HG03139 (cell line): ENCODE measurements around the gene EVL.
"Not testable (repeated sequence)": the region's sequence is repeated elsewhere in the genome, so short reads cannot be mapped to it uniquely, and the experiment has no call there.

Source experiments
- ATAC-seq: cut with Tn5 transposase; IDR thresholded peaks from one replicate; pipeline ENCODE4 v1.9.1; 2021; ENCODE audit not compliant: unreplicated experiment

The EVL gene

DNA sequence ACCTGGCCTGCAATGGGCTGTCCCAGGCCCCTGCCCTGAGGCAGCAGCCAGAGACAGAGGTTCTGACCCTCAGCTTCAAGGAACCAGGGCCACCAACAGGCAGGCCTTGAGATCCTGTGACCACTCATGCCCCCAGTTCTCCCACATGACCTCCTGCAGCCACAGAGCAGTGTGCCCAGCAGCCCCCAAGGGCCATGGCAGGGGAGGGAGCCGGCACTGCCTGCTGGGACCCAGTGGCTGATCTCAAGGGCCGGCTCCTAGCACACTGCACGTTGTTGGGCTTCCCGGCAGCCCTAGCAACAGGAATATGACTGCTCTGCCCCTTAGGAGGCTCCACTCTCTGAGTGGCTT is 79.4 kb downstream of the EVL start:
- ATAC-seq = no peak

DNA sequence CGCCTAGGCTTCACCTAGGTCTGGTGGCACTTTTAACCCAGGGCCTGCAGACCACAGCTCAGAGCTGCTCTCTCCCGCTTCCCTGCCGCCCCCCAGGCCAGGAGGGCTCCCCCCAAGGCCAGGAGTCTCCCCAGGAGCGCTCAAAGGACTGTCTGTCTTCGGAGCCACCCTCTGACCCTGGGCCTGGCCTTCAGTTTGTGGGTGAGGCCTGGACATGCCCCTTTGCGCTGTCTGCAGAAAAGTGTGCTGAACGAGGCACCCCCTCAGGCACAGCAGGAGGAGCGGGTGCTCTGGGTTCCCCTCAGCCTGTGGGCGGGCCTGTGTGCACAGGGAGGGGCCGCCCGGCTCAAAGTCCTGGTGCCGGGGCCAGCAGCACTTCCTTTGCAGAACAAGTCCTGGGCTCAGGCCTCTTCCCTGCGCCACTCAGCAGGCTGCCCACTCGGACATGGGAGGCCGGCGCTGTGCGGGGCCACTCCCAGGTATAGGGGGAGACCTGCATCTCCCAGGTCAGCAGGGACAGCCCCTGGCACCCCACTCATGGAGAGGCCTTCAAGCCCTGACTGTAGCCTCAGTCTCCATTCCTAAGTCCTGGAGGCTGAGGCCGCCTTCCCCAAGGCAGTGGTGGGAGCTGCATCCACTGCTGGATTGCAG is 79.9 kb downstream of the EVL start:
- ATAC-seq = no peak

DNA sequence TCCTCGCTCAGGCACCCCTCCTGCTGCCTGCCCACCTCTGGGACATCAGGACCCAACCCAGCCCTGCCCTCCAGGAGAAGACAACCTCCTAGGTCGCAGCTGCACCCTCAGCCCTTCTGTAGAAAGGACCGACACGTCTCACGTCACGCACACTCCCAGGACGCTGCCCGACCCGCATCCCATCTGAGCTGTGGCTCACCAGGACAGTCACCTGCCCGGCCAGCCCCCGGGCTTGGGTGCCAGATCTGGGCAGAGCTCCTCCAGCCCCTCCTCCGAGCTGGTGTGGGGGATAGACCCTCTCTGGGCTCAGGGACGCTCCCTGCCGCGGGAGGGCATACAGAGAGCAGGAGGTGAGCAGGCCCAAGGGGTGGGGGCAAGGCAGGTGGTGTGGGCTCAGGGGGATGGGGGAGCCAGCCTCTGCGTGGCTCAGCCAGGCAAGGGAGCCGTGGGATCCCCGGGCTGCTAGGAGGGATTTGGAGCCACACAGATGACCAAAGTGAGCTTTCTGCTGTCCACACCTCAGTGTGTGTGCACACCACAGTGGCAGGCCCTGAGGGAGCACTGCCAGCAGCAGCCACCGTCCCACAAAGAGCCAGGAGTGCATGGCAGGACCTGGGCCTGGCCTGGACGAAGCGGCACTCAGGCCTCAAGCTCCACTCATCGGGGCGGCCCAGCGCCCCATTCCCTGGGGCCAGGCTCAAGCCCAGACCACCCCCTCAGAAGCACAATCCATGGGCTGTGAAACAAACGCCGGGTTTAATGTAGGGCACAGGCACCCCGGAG is 80.7 kb downstream of the EVL start:
- ATAC-seq = no peak

DNA sequence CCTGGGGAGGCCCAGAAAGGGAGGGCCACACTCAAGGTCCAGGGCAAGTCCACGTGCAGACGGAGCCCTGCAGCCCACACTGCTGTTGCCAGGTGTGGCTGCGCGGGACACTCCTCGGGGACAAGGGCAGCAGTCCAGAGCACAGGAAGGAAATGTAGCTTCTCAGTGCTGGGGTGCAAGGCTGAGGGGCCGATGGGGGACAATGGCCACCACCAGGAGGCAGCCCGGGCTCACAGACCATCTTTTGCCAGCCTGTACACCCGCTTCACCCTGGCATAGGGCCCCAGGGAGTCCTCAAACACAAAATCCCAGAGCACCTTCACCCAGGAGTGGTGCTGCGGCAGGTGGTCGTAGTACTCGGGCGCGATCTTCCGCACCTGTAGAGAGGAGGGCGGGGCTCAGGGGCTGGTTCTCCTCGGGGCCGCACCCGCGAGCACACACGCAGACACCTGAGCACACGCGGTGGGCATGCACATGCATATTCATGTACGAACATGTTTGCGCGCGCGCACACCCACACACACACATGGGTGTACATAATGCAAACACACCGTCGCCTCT is 81.4 kb downstream of the EVL start:
- ATAC-seq = no peak

DNA sequence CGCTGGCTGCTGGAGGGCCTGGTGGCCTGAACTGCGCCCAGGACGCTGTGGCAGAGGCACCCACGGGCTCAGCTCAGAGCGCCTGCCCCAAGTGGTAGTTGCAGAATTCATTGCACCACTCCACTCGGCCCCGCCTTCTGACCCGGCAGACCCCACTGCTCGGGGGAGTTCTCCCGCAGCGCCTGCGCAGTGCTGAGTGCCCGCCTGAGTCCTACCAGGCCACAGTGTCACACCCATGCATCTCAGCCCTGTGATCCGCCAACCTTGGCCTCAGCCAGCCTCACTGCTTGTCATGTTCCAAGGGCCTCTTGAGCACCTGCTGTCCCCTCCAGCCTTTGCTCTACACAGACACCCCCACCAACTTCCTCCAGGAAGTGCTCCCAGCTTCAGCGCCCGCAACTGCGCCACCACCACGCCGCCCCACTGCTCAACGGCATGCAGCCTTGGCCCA is 82.0 kb downstream of the EVL start:
- no peak for ATAC-seq

DNA sequence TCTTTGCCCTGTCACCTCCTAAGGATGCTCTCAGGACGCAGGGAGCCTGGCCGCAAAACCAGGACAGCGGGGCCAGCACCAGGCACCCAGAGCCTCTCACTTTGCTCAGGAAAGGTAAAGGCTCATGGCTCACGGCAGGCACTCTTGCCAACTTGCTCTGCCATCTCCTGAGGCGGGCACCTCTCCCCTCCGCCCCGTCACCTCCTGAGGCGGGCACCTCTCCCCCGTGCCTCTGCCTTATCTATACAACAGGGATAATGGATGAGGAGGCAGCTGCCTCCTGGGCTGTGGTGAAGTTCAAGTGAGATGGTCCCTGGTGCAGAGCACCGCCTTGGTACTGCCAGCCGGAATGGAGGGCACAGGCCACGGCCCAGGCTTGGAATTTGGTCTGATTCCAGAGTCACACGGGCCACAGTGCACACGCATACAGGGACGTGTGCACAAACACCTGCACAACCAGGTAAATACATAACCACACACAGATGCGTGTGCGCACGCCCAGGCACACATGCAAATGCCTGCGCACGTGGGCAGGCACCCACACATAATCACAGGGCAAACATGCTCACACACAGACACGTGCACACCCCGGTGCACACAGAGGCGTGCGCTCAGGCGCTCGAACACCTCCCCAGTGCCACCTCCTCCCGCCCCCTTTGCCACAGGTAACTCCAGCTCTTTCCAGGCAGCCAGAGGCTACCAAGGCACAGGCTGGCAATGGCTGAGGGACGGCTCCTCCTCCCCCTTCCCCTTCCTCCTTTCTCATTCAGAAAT is 82.7 kb downstream of the EVL start:
- ATAC-seq = no peak

DNA sequence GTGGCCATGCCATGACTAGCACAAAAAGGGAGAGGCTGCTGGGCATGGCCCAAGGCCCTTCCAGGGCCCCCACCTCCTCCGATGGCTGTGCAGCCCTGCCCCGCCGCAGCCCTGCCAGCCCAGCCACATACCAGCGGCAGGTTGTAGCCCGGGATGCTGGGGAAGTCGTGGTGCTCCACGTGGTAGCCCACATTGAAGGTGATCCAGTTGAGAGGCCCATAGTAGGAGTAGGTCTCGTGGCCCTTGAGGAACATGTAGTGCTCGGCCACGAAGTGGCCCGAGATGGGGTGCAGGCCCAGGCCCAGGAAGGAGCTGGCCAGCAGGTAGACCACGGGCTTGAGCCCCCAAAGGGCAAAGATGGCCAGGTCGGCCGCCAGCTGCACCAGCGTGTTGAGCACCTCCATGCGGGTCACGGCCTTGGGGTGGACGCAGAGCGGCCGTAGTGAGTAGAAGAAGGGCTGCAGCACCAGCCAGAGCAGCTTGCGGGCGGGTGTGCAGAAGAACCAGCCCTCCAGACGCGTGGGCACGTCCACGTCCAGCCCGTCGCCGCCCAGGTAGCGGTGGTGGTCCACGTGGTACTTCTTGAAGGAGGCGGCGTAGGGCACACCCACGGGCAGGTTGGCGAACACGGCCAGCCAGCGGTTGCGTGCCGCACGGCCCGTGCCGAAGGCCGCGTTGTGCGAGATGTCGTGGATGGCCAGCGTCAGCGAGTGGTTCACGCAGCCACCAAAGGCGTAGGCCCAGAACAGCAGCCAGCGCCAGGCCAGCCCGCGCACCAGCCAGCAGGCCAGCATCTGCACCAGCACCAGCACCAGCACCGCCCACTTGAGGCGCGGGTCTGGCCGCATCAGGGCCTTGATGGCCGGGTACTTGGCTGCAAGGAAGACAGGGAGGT is 83.9 kb downstream of the EVL start:
- ATAC-seq = no peak

DNA sequence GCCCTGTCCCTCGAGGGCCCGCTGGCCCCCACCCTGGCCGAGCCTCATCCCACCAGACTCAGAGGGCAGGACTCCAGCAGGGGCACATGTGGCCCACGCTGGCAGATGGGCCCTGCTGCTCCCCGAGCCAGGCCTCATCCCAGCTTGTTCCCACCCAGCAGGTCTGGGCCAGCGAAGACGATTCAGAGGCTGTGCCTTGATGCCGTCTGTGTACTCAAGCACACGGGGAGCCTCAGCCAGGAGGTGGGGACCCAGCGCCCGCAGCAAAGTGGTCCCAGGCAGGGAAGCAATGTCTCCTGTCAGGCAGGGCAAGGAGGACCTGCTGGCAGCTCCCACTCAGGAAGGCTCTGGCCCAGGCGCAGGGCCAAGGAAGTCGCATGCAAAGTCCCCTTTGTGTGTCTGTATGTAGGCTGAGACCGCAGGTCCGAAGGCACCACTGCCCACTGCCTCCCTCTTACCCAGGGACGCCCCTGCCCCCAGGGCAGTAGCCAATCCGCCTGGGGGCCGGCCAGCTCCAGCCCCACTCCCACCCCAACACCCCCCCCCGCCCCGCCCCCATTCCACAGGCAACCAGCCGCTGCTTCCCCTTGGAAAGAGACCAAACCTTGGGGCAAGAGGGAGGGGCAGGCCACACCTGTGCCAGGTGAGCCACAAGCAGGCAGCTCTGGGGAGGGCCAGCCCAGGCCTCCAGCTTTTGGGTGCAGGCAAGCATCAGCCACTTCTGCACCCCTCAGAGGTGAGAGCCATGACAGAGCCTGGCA is 84.8 kb downstream of the EVL start:
- ATAC-seq = no peak

DNA sequence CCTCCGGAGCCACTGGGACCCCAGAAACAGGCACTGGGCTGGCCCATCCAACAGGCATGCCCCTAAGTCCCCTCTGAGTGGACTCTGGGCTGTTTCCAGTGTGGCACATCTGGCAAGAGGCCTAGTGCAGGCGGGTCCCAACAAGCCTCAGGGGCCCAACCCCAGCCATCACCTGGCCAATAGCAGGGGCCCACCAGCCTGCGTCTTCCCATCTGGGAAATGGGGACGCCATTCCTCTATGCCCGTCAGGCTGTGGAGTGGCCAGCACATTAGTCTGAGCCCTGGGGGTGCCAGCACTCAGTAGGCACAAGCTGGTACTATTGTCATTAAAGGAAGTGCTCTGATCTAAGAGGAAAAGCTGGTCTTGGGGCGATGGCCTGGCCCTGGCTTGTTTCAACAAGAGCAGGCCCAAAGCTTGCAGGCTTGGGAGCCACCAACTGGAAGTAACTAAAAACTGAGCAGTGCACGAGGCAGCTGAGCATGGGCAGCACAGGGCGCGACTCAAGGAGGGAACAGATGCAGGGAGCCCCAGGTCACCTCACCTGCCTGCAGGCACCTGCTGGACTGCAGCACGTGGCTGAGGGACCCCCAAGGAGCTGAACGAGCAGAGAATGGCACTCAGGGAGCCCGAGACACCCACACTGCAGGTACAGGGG is 85.8 kb downstream of the EVL start:
- no peak for ATAC-seq

DNA sequence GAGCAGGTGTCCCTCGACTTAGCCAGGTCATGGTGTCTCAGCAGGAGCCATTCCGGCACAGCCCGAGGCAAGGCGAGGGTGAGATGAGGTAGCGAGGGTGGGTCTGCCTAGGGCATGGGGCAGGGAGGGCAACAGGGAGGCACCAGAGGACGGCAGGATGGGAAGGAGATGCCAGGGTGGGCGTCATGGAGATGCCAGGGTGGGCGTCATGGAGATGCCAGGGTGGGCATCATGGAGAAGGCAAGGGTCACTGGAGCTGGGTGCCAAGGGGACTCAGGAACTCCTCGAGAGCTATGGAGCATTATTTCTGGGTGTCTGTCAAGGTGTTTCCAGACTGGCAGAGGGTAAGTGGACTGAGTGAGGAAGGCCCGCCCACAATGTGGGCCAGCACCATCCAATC is 86.9 kb downstream of the EVL start:
- ATAC-seq = no peak

DNA sequence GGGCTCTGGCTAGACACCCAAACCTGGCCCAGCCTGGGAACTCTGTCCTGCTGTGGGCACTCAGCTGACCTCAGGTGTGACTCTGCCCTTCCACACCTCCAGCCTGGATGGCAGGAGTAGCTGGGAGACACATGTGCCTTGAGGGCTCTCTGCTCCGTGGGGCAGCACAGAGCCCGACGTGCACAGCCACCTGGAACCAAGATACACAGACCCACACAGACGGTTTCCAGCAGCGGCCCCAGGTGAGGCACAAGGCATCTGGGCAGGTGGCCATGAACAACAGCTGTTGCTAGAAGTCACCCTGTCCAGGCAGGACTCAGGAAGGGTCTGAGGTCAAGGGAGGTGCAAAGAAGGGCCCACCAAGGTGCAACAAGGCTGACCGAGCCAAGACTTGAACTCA is 88.3 kb downstream of the EVL start:
- no peak for ATAC-seq

DNA sequence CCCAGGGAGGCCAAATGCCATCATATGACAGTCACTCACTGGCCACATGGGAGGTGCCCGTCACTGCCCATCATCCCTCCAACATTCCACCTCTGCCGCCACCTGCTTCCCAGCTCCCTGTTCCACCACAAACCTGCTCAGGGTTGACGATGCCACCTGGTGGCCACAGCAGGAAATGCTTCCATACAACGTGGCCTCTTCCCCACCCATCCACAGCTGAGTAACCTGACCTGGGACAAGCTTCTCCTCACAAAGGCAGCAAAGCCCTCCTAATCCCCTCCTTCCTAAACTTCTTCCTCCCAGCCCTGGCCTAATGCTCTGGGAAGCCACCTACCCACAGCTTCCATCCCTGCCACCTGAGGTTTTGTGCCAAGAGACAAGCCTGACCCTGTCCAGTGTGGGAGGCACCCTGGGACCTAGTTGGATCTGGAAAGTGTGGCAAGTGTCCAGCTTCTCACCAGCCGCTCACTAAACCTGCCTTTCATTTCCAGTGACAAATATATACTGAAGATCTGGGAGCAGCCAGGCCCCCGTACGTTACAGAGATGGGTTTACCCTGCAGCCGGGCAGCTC is 89.9 kb downstream of the EVL start:
- no peak for ATAC-seq

DNA sequence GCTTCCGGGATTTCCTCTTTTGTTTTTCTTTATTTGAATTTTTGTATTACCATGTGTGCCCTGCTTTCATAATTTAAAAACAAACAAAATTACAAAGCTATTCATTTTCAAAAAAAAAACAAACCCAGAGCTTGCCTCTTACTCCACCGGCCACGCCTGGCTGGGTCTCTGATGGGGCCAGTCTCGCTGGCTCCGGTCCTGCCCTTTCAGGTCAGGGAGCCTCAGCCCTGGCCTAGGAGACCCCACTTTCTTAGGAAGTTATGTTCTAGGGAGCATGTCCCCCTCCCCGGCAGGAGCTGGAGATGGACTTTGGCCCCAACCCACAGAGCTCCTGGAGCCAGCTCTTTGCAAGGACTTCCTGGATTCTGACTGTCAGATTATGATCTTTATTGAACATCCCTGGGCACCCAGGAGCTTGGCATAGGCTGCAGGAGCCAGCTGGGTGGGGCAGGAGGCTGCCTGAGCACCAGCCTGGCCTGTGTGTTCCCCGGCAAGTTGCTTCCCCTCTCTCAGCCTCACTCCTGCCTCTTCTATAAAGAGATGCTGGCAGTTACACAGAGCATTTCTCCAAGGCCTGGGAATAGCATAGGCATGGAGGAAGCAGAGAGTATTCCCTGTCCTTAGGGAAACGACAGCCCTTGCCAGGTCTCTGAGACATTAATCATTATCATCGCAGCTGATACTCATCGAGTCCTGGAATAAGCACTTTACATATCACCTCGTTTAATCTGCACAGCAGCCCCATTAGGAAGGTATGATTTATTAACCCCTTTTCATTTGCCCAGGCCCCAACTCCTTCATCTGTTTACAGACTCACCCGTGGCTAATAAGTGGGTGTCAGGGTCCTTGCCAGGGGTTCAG is 90.8 kb downstream of the EVL start:
- ATAC-seq = no peak

DNA sequence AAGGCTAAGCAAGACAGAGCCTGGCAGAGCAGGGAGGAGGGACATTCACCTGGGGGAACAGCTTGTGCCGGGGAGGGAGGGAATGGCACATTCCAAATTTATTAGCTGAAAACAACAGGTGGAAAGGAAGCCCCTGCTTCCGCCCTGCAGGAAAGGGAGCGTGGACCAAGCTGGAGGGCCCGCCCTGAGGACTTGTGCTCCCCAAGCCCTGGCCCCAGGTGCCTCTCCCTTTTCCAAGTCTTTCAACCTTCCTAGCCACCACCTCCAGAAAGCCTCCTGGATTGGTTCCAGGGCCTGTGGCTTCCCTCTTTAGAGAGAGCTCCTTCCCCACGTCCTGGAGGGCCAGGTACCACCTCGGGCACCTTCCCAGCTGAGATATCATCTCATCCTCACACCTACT is 91.6 kb downstream of the EVL start:
- ATAC-seq = no peak

DNA sequence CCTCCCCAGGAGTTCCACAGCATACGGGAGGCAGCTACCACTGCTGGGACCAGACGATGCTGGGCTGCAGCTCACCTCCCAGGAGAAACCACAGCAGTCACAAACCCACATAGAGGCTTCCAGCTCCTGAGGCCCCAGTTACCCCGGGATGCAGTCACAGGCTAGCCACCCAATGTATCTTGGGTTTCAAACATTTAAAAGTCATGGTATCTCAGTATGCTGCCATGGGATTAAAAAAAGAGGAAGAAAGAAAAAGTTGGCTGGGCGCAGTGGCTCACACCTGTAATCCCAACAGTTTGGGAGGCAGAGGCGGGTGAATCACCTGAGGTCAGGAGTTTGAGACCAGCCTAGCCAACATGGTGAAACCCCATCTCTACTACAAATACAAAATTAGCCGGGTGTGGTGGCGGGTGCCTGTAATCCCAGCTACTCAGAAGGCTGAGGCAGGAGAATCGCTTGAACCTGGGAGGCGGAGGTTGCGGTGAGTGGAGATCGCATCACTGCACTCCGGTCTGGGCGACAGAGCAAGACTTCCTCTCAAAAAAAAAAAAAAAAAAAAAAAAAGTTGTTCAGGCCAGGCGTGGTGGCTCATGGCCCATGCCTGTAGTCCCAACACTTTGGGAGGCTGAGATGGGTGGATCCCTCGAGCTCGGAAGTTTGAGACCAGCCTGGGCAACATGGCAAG is 92.5 kb downstream of the EVL start:
- not testable (repeated sequence) for ATAC-seq

DNA sequence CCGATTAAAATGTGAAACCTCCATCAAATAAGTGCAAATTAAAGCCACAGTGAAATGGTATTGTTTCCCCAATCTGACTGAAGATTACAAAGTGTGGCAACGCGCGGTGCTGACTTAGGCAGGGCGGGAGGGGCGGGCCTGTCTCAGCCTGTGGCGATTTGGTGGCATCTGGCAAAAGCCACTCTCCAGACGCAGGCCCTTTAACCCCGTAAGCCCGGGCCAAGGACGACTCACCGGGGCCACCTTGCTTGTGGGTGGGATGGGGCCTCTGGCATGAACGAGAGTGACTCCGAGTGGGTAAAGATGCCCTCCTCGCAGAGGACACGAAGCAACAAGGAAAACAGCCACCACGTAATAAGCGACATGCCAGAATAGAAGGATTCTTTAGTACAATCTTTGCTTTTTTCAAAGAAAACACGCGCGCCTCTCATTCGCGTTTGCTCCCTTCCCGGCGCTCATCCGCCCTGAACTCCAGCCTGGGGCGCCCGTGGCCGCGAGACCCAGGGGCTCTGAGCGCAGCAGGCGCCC is 93.4 kb downstream of the EVL start:
- no peak for ATAC-seq

DNA sequence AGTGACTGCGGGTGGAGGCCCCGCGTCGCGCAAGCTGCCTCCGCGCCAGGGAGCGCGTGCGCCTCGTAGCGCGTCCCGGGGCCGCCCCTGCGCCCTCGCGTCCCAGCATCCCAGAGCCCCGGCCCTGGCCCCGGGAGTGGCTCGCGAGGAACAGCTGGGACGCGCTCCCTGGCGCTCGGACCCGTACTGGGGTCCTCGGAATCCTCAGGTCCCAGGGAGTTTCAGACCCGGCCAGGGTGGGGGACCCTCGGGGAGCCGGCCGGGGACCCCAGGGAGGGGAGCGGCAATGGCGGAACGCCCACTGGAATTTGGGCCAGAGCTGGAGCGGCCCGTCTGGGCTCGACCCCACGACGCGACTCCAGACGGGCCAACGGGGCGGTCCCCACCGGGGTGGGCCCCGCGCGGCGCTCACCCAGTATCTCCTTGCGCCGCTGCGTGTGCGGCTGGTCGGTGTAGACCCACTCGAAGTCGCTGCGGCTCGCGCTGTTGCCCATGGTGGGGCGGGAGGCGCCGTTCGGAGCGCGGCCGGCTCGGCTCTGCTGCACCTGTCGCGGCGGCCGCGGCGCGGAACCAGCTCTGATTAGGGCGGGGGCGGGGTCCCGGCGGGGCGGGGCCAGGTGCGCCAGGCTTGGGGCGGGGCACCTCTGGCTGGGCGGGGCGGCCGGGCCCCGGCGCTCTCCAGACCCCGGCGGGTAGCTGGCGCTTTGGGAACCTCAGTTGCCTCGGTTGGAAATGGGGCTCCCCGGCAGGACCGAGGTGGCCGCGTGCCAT is 94.1 kb downstream of the EVL start, which contains the start of gene DEGS2:
Gene DEGS2, minus strand, starts transcription at position 552 of the 771 bp plus-strand sequence. Its CDS starts 58 bp downstream, at position 494.
- ATAC-seq = no peak
